Spleen (tissue), 7 donors: Measurements from ENCODE around the gene TLR2.

Experiments used
- POLR2A ChIP-seq, 3 donors: fragments of 450-650 bp; IDR thresholded peaks; one replicate each; pipeline ENCODE4 v1.5.1; 2017; ENCODE audit warnings: antibody characterized with exemption in 3 of 3, mild to moderate bottlenecking in 1 of 3
- POLR2AphosphoS5 ChIP-seq, 3 donors: sonication (generic); formaldehyde crosslinking; IDR thresholded peaks; one replicate each; pipeline ENCODE4 v1.5.1; 2017; ENCODE audit warnings: antibody characterized with exemption in 3 of 3
- TF ChIP-seq, protein P1 (sequence below), 11 experiments: fragments of 200-600 bp in 7 of 11; fragments of 450-650 bp in 4 of 11; sonication (generic) in 4 of 11; IDR thresholded peaks in 8 of 11; conservative IDR thresholded peaks in 3 of 11; 1 replicate in 7 of 11; 2 replicates in 4 of 11; pipeline versions ENCODE4 v1.4.0 to v1.8.0; 2016 to 2021; ENCODE audit warnings: antibody characterized with exemption in 11 of 11, inconsistent platforms in 4 of 11, mild to moderate bottlenecking in 1 of 11
- donor health status: DM: no; HTN: no; CAD: no; lungs with moderate emphysema.
- donor health status: DM: no; HTN: no; CAD: no.
- donor health status: DM: no; HTN: no; CAD: no.

DNA sequence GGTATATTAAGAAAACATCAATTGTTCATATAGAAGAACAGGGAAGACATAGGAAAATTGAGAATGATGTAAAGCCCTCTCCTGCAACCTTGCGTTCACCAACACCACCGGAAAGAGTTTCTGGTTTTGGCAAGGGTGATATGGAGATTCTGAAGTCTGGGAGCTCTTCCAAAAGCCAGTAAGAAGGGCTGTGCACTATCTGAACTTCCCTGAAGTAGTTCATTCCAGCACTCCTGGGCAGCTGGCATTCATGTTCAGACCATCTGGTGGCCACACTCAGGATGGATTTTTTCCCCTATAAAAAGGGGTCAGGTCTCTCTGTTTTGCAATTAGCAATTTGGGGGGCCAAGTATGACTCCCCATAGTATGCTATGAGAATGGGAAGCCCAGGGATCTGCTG is 15.4 kb upstream of the TLR2 start:
- TF ChIP-seq, protein P1, sequence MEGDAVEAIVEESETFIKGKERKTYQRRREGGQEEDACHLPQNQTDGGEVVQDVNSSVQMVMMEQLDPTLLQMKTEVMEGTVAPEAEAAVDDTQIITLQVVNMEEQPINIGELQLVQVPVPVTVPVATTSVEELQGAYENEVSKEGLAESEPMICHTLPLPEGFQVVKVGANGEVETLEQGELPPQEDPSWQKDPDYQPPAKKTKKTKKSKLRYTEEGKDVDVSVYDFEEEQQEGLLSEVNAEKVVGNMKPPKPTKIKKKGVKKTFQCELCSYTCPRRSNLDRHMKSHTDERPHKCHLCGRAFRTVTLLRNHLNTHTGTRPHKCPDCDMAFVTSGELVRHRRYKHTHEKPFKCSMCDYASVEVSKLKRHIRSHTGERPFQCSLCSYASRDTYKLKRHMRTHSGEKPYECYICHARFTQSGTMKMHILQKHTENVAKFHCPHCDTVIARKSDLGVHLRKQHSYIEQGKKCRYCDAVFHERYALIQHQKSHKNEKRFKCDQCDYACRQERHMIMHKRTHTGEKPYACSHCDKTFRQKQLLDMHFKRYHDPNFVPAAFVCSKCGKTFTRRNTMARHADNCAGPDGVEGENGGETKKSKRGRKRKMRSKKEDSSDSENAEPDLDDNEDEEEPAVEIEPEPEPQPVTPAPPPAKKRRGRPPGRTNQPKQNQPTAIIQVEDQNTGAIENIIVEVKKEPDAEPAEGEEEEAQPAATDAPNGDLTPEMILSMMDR (IDR thresholded peaks at IDR 0.05 in 8 of 11, conservative IDR thresholded peaks at IDR 0.05 in 3 of 11): no peak
- TF ChIP-seq POLR2AphosphoS5 (IDR thresholded peaks at IDR 0.05): no peak
- TF ChIP-seq POLR2A (IDR thresholded peaks at IDR 0.05): no peak
